22Rv1 (cell line): ENCODE data around the gene TMEM163.

Experiments used
- ZFX ChIP-seq: fragments of 450-650 bp; IDR thresholded peaks from 2 replicates; pipeline ENCODE4 v1.6.1; 2017; ENCODE audit warnings: antibody characterized with exemption, borderline replicate concordance
- TF ChIP-seq, protein P1 (sequence below): fragments of 450-650 bp; IDR thresholded peaks from 2 replicates; pipeline ENCODE4 v1.5.1; 2017; ENCODE audit warnings: mild to moderate bottlenecking

GRCh38 chr2:134693359-134694330, 25.2 kb downstream of the TMEM163 start:
- TF ChIP-seq, protein P1, sequence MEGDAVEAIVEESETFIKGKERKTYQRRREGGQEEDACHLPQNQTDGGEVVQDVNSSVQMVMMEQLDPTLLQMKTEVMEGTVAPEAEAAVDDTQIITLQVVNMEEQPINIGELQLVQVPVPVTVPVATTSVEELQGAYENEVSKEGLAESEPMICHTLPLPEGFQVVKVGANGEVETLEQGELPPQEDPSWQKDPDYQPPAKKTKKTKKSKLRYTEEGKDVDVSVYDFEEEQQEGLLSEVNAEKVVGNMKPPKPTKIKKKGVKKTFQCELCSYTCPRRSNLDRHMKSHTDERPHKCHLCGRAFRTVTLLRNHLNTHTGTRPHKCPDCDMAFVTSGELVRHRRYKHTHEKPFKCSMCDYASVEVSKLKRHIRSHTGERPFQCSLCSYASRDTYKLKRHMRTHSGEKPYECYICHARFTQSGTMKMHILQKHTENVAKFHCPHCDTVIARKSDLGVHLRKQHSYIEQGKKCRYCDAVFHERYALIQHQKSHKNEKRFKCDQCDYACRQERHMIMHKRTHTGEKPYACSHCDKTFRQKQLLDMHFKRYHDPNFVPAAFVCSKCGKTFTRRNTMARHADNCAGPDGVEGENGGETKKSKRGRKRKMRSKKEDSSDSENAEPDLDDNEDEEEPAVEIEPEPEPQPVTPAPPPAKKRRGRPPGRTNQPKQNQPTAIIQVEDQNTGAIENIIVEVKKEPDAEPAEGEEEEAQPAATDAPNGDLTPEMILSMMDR, result no peak
- no peak for TF ChIP-seq ZFX
